GM19025 (cell line): ENCODE data around the gene DBNDD2.

ENCODE experiments used
- ATAC-seq: cut with Tn5 transposase; IDR thresholded peaks from one replicate; pipeline ENCODE4 v1.9.1; 2021; ENCODE audit warnings: mild to moderate bottlenecking, low read depth, moderate library complexity; ENCODE audit not compliant: unreplicated experiment

The DBNDD2 gene

GRCh38 chr20:45407783-45408645 is at the start of gene DBNDD2:
TSS of gene DBNDD2 (plus strand) at chr20:45408289. CDS start at chr20:45408468, 179 bp downstream.
- no peak for ATAC-seq

GRCh38 chr20:45359069-45359405 is 49.1 kb upstream of the DBNDD2 start:
- ATAC-seq, result no peak

GRCh38 chr20:45359406-45360148 is 48.5 kb upstream of the DBNDD2 start:
- ATAC-seq, result no peak

- no peak for ATAC-seq
Observed at GRCh38 chr20:45361793-45362192, 46.3 kb upstream of the DBNDD2 start.

GRCh38 chr20:45362804-45363610 is 45.1 kb upstream of the DBNDD2 start, which contains the start of gene SYS1:
TSS of gene SYS1 (plus strand) at chr20:45363156. CDS start at chr20:45363532, 376 bp downstream.
- peak; percentile 79 for ATAC-seq

GRCh38 chr20:45363611-45364492 is 44.2 kb upstream of the DBNDD2 start:
- ATAC-seq, result no peak

GRCh38 chr20:45365444-45365970 is 42.6 kb upstream of the DBNDD2 start:
- no peak for ATAC-seq

- ATAC-seq, result no peak
Observed at GRCh38 chr20:45366192-45366591, 41.9 kb upstream of the DBNDD2 start.

- ATAC-seq, result no peak
Observed at GRCh38 chr20:45366631-45367030, 41.5 kb upstream of the DBNDD2 start.

- no peak for ATAC-seq
Observed at GRCh38 chr20:45367126-45367525, 41.0 kb upstream of the DBNDD2 start.

- peak; percentile 79 for ATAC-seq
Observed at GRCh38 chr20:45368221-45368980, 39.7 kb upstream of the DBNDD2 start.

GRCh38 chr20:45370571-45371160 is 37.4 kb upstream of the DBNDD2 start:
- ATAC-seq, result no peak

GRCh38 chr20:45372241-45372640 is 35.8 kb upstream of the DBNDD2 start:
- no peak for ATAC-seq

GRCh38 chr20:45372646-45373352 is 35.3 kb upstream of the DBNDD2 start:
- no peak for ATAC-seq

GRCh38 chr20:45373353-45374100 is 34.6 kb upstream of the DBNDD2 start:
- ATAC-seq, result no peak

- ATAC-seq, result no peak
Observed at GRCh38 chr20:45374101-45374467, 34.0 kb upstream of the DBNDD2 start.

- no peak for ATAC-seq
Observed at GRCh38 chr20:45374966-45375365, 33.1 kb upstream of the DBNDD2 start.
